NCI-H774 (cell line): ENCODE data around the gene ARFGEF2.
"Not testable (repeated sequence)": the region's sequence is repeated elsewhere in the genome, so short reads cannot be mapped to it uniquely, and the experiment has no call there.

Experiments
- DNase-seq: peaks from one replicate; lab custom pipeline; 2025; lab: John Stamatoyannopoulos, UW

Gene ARFGEF2

GRCh38 chr20:49078310-49078709 is 156.8 kb downstream of the ARFGEF2 start:
- DNase-seq, result no peak

DNA sequence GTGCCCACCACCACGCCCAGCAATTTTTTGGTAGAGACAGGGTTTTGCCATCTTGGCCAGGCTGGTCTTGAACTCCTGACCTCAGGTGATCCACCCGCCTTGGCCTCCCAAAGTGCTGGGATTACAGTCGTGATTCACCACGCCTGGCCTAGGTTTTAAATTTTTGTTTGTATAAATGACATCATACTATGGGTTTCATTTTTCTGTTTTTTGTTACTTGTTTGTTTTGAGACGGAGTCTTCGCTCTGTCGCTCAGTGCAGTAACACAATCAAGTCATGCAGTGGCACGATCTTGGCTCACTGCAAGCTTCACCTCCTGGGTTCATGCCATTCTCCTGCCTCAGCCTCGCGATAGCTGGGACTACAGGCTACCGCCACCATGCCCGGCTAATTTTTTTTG is 160.8 kb downstream of the ARFGEF2 start:
- DNase-seq, result not testable (repeated sequence)
